NB4 (cell line): ENCODE measurements around the gene MYO7A.

Experiments
- MAX ChIP-seq: IDR thresholded peaks from 2 replicates; pipeline ENCODE4 v1.6.1; 2011; ENCODE audit warnings: low read depth, low read length
- MYC ChIP-seq: IDR thresholded peaks from 2 replicates; pipeline ENCODE4 v1.6.1; 2011; ENCODE audit warnings: low read depth, low read length
- POLR2A ChIP-seq: IDR thresholded peaks from 2 replicates; pipeline ENCODE4 v1.6.1; 2011; ENCODE audit warnings: mild to moderate bottlenecking; ENCODE audit not compliant: insufficient read length; ENCODE audit errors: extremely low read depth
- TF ChIP-seq, protein P1 (sequence below): IDR thresholded peaks from one replicate; pipeline ENCODE4 v1.5.1; 2012; ENCODE audit warnings: low read depth, low read length

GRCh38 chr11:77152846-77153245 is 24.8 kb downstream of the MYO7A start:
- TF ChIP-seq, protein P1, sequence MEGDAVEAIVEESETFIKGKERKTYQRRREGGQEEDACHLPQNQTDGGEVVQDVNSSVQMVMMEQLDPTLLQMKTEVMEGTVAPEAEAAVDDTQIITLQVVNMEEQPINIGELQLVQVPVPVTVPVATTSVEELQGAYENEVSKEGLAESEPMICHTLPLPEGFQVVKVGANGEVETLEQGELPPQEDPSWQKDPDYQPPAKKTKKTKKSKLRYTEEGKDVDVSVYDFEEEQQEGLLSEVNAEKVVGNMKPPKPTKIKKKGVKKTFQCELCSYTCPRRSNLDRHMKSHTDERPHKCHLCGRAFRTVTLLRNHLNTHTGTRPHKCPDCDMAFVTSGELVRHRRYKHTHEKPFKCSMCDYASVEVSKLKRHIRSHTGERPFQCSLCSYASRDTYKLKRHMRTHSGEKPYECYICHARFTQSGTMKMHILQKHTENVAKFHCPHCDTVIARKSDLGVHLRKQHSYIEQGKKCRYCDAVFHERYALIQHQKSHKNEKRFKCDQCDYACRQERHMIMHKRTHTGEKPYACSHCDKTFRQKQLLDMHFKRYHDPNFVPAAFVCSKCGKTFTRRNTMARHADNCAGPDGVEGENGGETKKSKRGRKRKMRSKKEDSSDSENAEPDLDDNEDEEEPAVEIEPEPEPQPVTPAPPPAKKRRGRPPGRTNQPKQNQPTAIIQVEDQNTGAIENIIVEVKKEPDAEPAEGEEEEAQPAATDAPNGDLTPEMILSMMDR, result no peak
- TF ChIP-seq MAX, result no peak
- no peak for TF ChIP-seq MYC
- TF ChIP-seq POLR2A, result no peak
